GM18502 (cell line): ENCODE measurements around the gene AP3B2.
"Not testable (repeated sequence)": the region's sequence is repeated elsewhere in the genome, so short reads cannot be mapped to it uniquely, and the experiment has no call there.

ENCODE experiments used
- ATAC-seq: cut with Tn5 transposase; IDR thresholded peaks from one replicate; pipeline ENCODE4 v1.9.1; 2021; ENCODE audit warnings: mild to moderate bottlenecking; ENCODE audit not compliant: unreplicated experiment, poor library complexity

The AP3B2 gene

GRCh38 chr15:82650046-82650670 lies 59.5 kb downstream of the AP3B2 start:
- no peak for ATAC-seq

GRCh38 chr15:82649226-82649999 lies 60.3 kb downstream of the AP3B2 start:
- ATAC-seq = no peak

- no peak for ATAC-seq
These were observed 61.2 kb downstream of the AP3B2 start for GRCh38 chr15:82648257-82649103.

- ATAC-seq = peak; percentile 69
These were observed 61.8 kb downstream of the AP3B2 start for GRCh38 chr15:82647835-82648256.

- ATAC-seq = peak; percentile 51
These were observed 62.4 kb downstream of the AP3B2 start, which contains the start of gene CPEB1 for GRCh38 chr15:82647045-82647834. Gene CPEB1 (minus strand): TSS chr15:82647363. CDS start chr15:82628459, 18,904 bp downstream.

GRCh38 chr15:82646250-82647044 lies 63.2 kb downstream of the AP3B2 start:
- ATAC-seq = no peak

- not testable (repeated sequence) for ATAC-seq
These were observed 64.5 kb downstream of the AP3B2 start for GRCh38 chr15:82644967-82645852.

GRCh38 chr15:82643992-82644391 lies 65.7 kb downstream of the AP3B2 start:
- no peak for ATAC-seq

- no peak for ATAC-seq
These were observed 67.0 kb downstream of the AP3B2 start for GRCh38 chr15:82642656-82643055.

- ATAC-seq = no peak
These were observed 68.4 kb downstream of the AP3B2 start for GRCh38 chr15:82641129-82641798.

GRCh38 chr15:82640672-82641071 lies 69.0 kb downstream of the AP3B2 start:
- no peak for ATAC-seq

- no peak for ATAC-seq
These were observed 73.9 kb downstream of the AP3B2 start for GRCh38 chr15:82635798-82636197.

- no peak for ATAC-seq
These were observed 79.6 kb downstream of the AP3B2 start for GRCh38 chr15:82630033-82630432.

GRCh38 chr15:82625136-82625535 lies 84.5 kb downstream of the AP3B2 start:
- ATAC-seq = no peak

- no peak for ATAC-seq
These were observed 85.2 kb downstream of the AP3B2 start for GRCh38 chr15:82624438-82624837.

- no peak for ATAC-seq
These were observed 85.7 kb downstream of the AP3B2 start for GRCh38 chr15:82624008-82624407.

GRCh38 chr15:82621970-82622369 lies 87.7 kb downstream of the AP3B2 start:
- ATAC-seq = no peak

- no peak for ATAC-seq
These were observed 95.9 kb downstream of the AP3B2 start for GRCh38 chr15:82613747-82614146.
